SK-N-SH (cell line): ENCODE results near the gene SERINC2. TPM values are rescaled to one million over a fixed set of nuclear protein-coding genes. Genes with fewer than 3 reads are reported as not detected.
A peak's percentile ranks its signal among the peaks of the same experiment; 100 is the strongest.

Experiments
- CTCF ChIA-PET: fragments of 300-600, 350-600 bp; formaldehyde crosslinking; extraction: SDS; loops from one replicate; lab custom pipeline; 2021; lab: Yijun Ruan, JAX
- POLR2A ChIA-PET: fragments of 350-600 bp; sonication (Branson Sonifier 250); formaldehyde crosslinking; extraction: SDS; loops from one replicate; lab custom pipeline; 2020; ENCODE audit warnings: antibody characterized with exemption, inconsistent platforms; lab: Yijun Ruan, JAX
- DNase-seq: peaks from one replicate; pipeline ENCODE4 v3.0.0; 2012
- H2AFZ ChIP-seq: fragments of 200-600 bp; sonication (generic); 2 replicates; pipeline ENCODE4 v1.8.1; 2016; ENCODE audit warnings: antibody characterized with exemption, mild to moderate bottlenecking, low read depth
- H3F3A ChIP-seq: fragments of 200-600 bp; sonication (generic); replicated peaks from 2 replicates; pipeline ENCODE3; 2016; ENCODE audit warnings: antibody characterized with exemption, mild to moderate bottlenecking; ENCODE audit not compliant: insufficient read depth
- H3K27ac ChIP-seq, 2 experiments: fragments of 200-500 bp in 1 of 2; fragments of 200-600 bp in 1 of 2; sonication (Bioruptor generic) in 1 of 2; sonication (generic), shearing (Covaris generic) in 1 of 2; 2 replicates each; pipeline versions ENCODE4 v1.5.1 to v1.6.1; 2014 to 2016; ENCODE audit warnings: low read depth in 2 of 2, inconsistent platforms in 1 of 2, low read length in 1 of 2, mild to moderate bottlenecking in 1 of 2, mixed read lengths in 1 of 2
- H3K27me3 ChIP-seq: fragments of 200-600 bp; sonication (generic), shearing (Covaris generic); 2 replicates; pipeline ENCODE4 v1.6.1; 2016; ENCODE audit warnings: mixed run types; ENCODE audit not compliant: insufficient read depth
- H3K36me3 ChIP-seq, 2 experiments: fragments of 200-500 bp in 1 of 2; fragments of 200-600 bp in 1 of 2; sonication (Bioruptor generic) in 1 of 2; sonication (generic) in 1 of 2; replicated peaks in 1 of 2; 2 replicates each; pipeline versions ENCODE3 to v1.5.1; 2014 to 2016; ENCODE audit warnings: low read length in 1 of 2, mild to moderate bottlenecking in 1 of 2; ENCODE audit not compliant: insufficient read depth in 2 of 2, control insufficient read depth in 1 of 2
- H3K4me1 ChIP-seq, 2 experiments: fragments of 200-500 bp in 1 of 2; fragments of 200-600 bp in 1 of 2; sonication (Bioruptor generic) in 1 of 2; sonication (generic), shearing (Covaris generic) in 1 of 2; 2 replicates each; pipeline versions ENCODE4 v1.5.1 to v1.6.1; 2014 to 2016; ENCODE audit warnings: low read depth in 1 of 2, low read length in 1 of 2, mixed run types in 1 of 2; ENCODE audit not compliant: insufficient read depth in 2 of 2, control insufficient read depth in 1 of 2
- H3K4me2 ChIP-seq: fragments of 200-600 bp; sonication (generic), shearing (Covaris generic); 2 replicates; pipeline ENCODE4 v1.6.1; 2017; ENCODE audit warnings: mixed run types
- H3K4me3 ChIP-seq, 2 experiments: fragments of 200-500 bp in 1 of 2; fragments of 200-600 bp in 1 of 2; sonication (Bioruptor generic) in 1 of 2; sonication (generic), shearing (Covaris generic) in 1 of 2; 2 replicates each; pipeline versions ENCODE4 v1.5.1 to v1.8.1; 2014 to 2016; ENCODE audit warnings: low read depth in 2 of 2, inconsistent platforms in 1 of 2, low read length in 1 of 2, mild to moderate bottlenecking in 1 of 2, mixed read lengths in 1 of 2, moderate library complexity in 1 of 2
- H3K79me2 ChIP-seq: fragments of 200-600 bp; sonication (generic); 2 replicates; pipeline ENCODE4 v1.8.1; 2017; ENCODE audit warnings: mild to moderate bottlenecking; ENCODE audit not compliant: insufficient read depth
- H3K9ac ChIP-seq: fragments of 200-600 bp; sonication (generic); 2 replicates; pipeline ENCODE4 v1.6.1; 2017; ENCODE audit warnings: mixed run types
- H3K9me2 ChIP-seq: fragments of 200-600 bp; sonication (generic); 2 replicates; pipeline ENCODE4 v1.6.1; 2017; ENCODE audit warnings: mixed run types
- H3K9me3 ChIP-seq: fragments of 200-600 bp; sonication (generic); 2 replicates; pipeline ENCODE4 v1.6.1; 2017; ENCODE audit warnings: mixed run types, mild to moderate bottlenecking, moderate library complexity
- H4K20me1 ChIP-seq: fragments of 200-600 bp; sonication (generic); 2 replicates; pipeline ENCODE4 v1.6.1; 2017; ENCODE audit warnings: mild to moderate bottlenecking, mixed run types; ENCODE audit not compliant: insufficient read depth
- CHD2 ChIP-seq: fragments of 150-350 bp; IDR thresholded peaks from 2 replicates; pipeline ENCODE4 v1.6.1; 2018; ENCODE audit warnings: low read length; ENCODE audit not compliant: partially characterized antibody
- CTCF ChIP-seq: fragments of 200-600 bp; sonication (generic); IDR thresholded peaks from 2 replicates; pipeline ENCODE4 v1.6.1; 2017; ENCODE audit warnings: antibody characterized with exemption, mild to moderate bottlenecking, moderate library complexity
- ELF1 ChIP-seq: IDR thresholded peaks from 2 replicates; pipeline ENCODE4 v1.4.0; 2012
- FOXM1 ChIP-seq: IDR thresholded peaks from 2 replicates; pipeline ENCODE4 v1.4.0; 2012; ENCODE audit warnings: low read depth, mild to moderate bottlenecking
- GATA2 ChIP-seq: sonication (generic); formaldehyde crosslinking; IDR thresholded peaks from 2 replicates; pipeline ENCODE4 v1.5.0; 2020; ENCODE audit warnings: mild to moderate bottlenecking, missing genetic modification reagents
- IRF3 ChIP-seq: fragments of 150-350 bp; IDR thresholded peaks from 2 replicates; pipeline ENCODE4 v1.6.1; 2016; ENCODE audit warnings: mild to moderate bottlenecking, low read depth, low read length
- JUND ChIP-seq: IDR thresholded peaks from 2 replicates; pipeline ENCODE4 v1.4.0; 2012
- MEF2A ChIP-seq: IDR thresholded peaks from 2 replicates; pipeline ENCODE4 v1.4.0; 2012; ENCODE audit warnings: low read depth, borderline replicate concordance
- RFX5 ChIP-seq: IDR thresholded peaks from 2 replicates; pipeline ENCODE4 v1.6.1; 2012; ENCODE audit warnings: mild to moderate bottlenecking, improper control_type of control experiment, low read length
- SMC3 ChIP-seq: IDR thresholded peaks from 2 replicates; pipeline ENCODE4 v1.6.1; 2012; ENCODE audit warnings: low read depth, low read length, improper control_type of control experiment
- TAF1 ChIP-seq: IDR thresholded peaks from 2 replicates; pipeline ENCODE4 v1.6.1; 2012; ENCODE audit warnings: low read depth, mild to moderate bottlenecking, low read length, moderate library complexity, borderline replicate concordance
- TCF12 ChIP-seq: IDR thresholded peaks from 2 replicates; pipeline ENCODE4 v1.4.0; 2012
- TEAD4 ChIP-seq: IDR thresholded peaks from 2 replicates; pipeline ENCODE4 v1.4.0; 2012; ENCODE audit warnings: mild to moderate bottlenecking, borderline replicate concordance; ENCODE audit not compliant: insufficient read depth
- WGBS: methylation state at CpG from one replicate; pipeline ENCODE4 v1.1.6; 2017; ENCODE audit warnings: low lambda C conversion rate; 5-methylcytosine and 5-hydroxymethylcytosine counted together
- polyA plus RNA-seq, 3 experiments: library from polyadenylated mRNA; depleted of rRNA; stranded (reverse); fragments of >200 nt; gene quantifications; 2 replicates each; pipeline ENCODE4 v1.2.3, GENCODE V29; 2012

SERINC2 gene
- polyA plus RNA-seq, 1 of the 3 experiments (the other 2 are of a cell fraction): 22.2 TPM

GRCh38 chr1:31453384-31454079 lies 40.5 kb downstream of the SERINC2 start:
- Histone ChIP-seq H3K79me2 (no peaks in the 10 kb centered on the region), H3K27ac (no peak overlapping the region), H3K4me1 (no peaks in the 10 kb centered on the region), H3K9me2 (no peaks in the 10 kb centered on the region), H3K4me2 (no peak overlapping the region), H4K20me1 (no peaks in the 10 kb centered on the region), H3F3A (no peaks in the 10 kb centered on the region), H3K36me3 (no peaks in the 10 kb centered on the region), H3K27me3 (no peaks in the 10 kb centered on the region), H3K9ac (no peak overlapping the region), H3K4me3 (no peak overlapping the region), H3K9me3 (peaks cover 16% of the 10 kb centered on the region), H2AFZ (no peak overlapping the region)
- POLR2A ChIA-PET: no interaction called here
- TF ChIP-seq IRF3: no peak
- no peak for TF ChIP-seq TCF12
- no peak for TF ChIP-seq SMC3
- TF ChIP-seq FOXM1: no peak
- no peak for TF ChIP-seq RFX5
- TF ChIP-seq CTCF: no peak
- TF ChIP-seq TAF1: no peak
- 35% methylated on average over 8 of the region's 8 CpGs for WGBS
- DNase-seq: no peak
- CTCF ChIA-PET: interaction anchor here (1.2 kb wide), 2 partner anchors 30 to 96 kb away, joined by 3 to 5 read pairs; no protein-coding TSS in a partner anchor

- Histone ChIP-seq H3K27ac (no peak overlapping the region), H3K9me2 (no peaks in the 10 kb centered on the region), H3K4me3 (0 out of 4 replicates have a peak overlapping the region, but pooled peaks of 1 of the 2 experiments have one; percentile 4), H3F3A (no peaks in the 10 kb centered on the region), H2AFZ (no peak overlapping the region), H3K36me3 (no peaks in the 10 kb centered on the region), H3K9me3 (peaks cover 18% of the 10 kb centered on the region), H3K79me2 (no peaks in the 10 kb centered on the region), H3K4me2 (no peak overlapping the region), H4K20me1 (no peaks in the 10 kb centered on the region), H3K4me1 (no peaks in the 10 kb centered on the region), H3K9ac (no peak overlapping the region), H3K27me3 (no peaks in the 10 kb centered on the region)
- TF ChIP-seq SMC3 (no peak), MEF2A (no peak), TEAD4 (no peak), GATA2 (CRISPR knock-in tag) (no peak), CHD2 (no peak), TCF12 (no peak), ELF1 (no peak), JUND (no peak)
- no peak for DNase-seq
- 15% methylated on average over 5 of the region's 5 CpGs for WGBS
- POLR2A ChIA-PET: no interaction called here
- CTCF ChIA-PET: no interaction called here
Measured at GRCh38 chr1:31458287-31458896, 45.4 kb downstream of the SERINC2 start.
